ENCODE data around the gene UBTD1.

UBTD1 gene

GRCh38 chr10:97589479-97589878 lies 90.8 kb downstream of the UBTD1 start, which contains the start of gene C10orf62:
Gene C10orf62, plus strand, starts transcription at chr10:97589721. Its CDS starts 177 bp downstream, at chr10:97589898.
- no peak for TF ChIP-seq CTCF (IDR thresholded peaks at IDR 0.05; ENCODE audit: insufficient read depth, low read length, poor library complexity, severe bottlenecking)
- TF ChIP-seq EZH2phosphoT487 (conservative IDR thresholded peaks at IDR 0.05; ENCODE audit: low read length), result no peak
- H3K27ac ChIP-seq (ENCODE audit: low read depth, low read length), result no peak within 1 kb of the TSS
- no peaks in the 10 kb centered on the region for H3K9me2 ChIP-seq (replicated peaks; ENCODE audit: insufficient read depth, low read length)
- no peak within 1 kb of the TSS for H2AFZ ChIP-seq (ENCODE audit: low read depth, low read length, severe bottlenecking)
- no peaks in the 10 kb centered on the region for H3K9me3 ChIP-seq (ENCODE audit: insufficient read depth, low read length)
- H4K20me1 ChIP-seq (ENCODE audit: low read depth, low read length), result no peaks in the 10 kb centered on the region
- no peaks in the 10 kb centered on the region for H3K36me3 ChIP-seq (ENCODE audit: low read length)
- H3K4me2 ChIP-seq (ENCODE audit: low read depth, low read length, poor library complexity, severe bottlenecking), result no peak within 1 kb of the TSS
- no peaks in the 10 kb centered on the region for H3K27me3 ChIP-seq (ENCODE audit: low read length)
- no peaks in the 10 kb centered on the region for H3K79me2 ChIP-seq (ENCODE audit: insufficient read depth, low read length)
- H3K4me3 ChIP-seq (ENCODE audit: insufficient read depth, low read length, poor library complexity, severe bottlenecking), result no peak within 1 kb of the TSS
- no peaks in the 10 kb centered on the region for H3F3A ChIP-seq (ENCODE audit: insufficient read depth)
- H3K9ac ChIP-seq (ENCODE audit: low read length), result no peak within 1 kb of the TSS

GRCh38 chr10:97590082-97590747 lies 91.5 kb downstream of the UBTD1 start:
- Histone ChIP-seq H2AFZ (ENCODE audit: low read depth, low read length, severe bottlenecking) (no peak overlapping the region), H3K4me3 (ENCODE audit: insufficient read depth, low read length, poor library complexity, severe bottlenecking) (no peak overlapping the region), H3K9ac (ENCODE audit: low read length) (no peak overlapping the region), H3F3A (ENCODE audit: insufficient read depth) (no peaks in the 10 kb centered on the region), H3K36me3 (ENCODE audit: low read length) (no peaks in the 10 kb centered on the region), H3K79me2 (ENCODE audit: insufficient read depth, low read length) (no peaks in the 10 kb centered on the region), H3K27ac (ENCODE audit: low read depth, low read length) (no peak overlapping the region), H3K9me3 (ENCODE audit: insufficient read depth, low read length) (no peaks in the 10 kb centered on the region), H3K4me2 (ENCODE audit: low read depth, low read length, poor library complexity, severe bottlenecking) (no peak overlapping the region), H4K20me1 (ENCODE audit: low read depth, low read length) (no peaks in the 10 kb centered on the region), H3K9me2 (replicated peaks; ENCODE audit: insufficient read depth, low read length) (no peaks in the 10 kb centered on the region), H3K27me3 (ENCODE audit: low read length) (no peaks in the 10 kb centered on the region)
- no peak for TF ChIP-seq CTCF (IDR thresholded peaks at IDR 0.05; ENCODE audit: insufficient read depth, low read length, poor library complexity, severe bottlenecking)
- TF ChIP-seq EZH2phosphoT487 (conservative IDR thresholded peaks at IDR 0.05; ENCODE audit: low read length), result no peak

- H3F3A ChIP-seq (ENCODE audit: insufficient read depth), result no peaks in the 10 kb centered on the region
- no peaks in the 10 kb centered on the region for H3K27me3 ChIP-seq (ENCODE audit: low read length)
- no peaks in the 10 kb centered on the region for H3K79me2 ChIP-seq (ENCODE audit: insufficient read depth, low read length)
- H2AFZ ChIP-seq (ENCODE audit: low read depth, low read length, severe bottlenecking), result no peak overlapping the region
- TF ChIP-seq CTCF (IDR thresholded peaks at IDR 0.05; ENCODE audit: insufficient read depth, low read length, poor library complexity, severe bottlenecking), result no peak
- no peak for TF ChIP-seq EZH2phosphoT487 (conservative IDR thresholded peaks at IDR 0.05; ENCODE audit: low read length)
- H3K4me3 ChIP-seq (ENCODE audit: insufficient read depth, low read length, poor library complexity, severe bottlenecking), result no peak overlapping the region
- H3K9ac ChIP-seq (ENCODE audit: low read length), result no peak overlapping the region
- H3K9me3 ChIP-seq (ENCODE audit: insufficient read depth, low read length), result no peaks in the 10 kb centered on the region
- H3K4me2 ChIP-seq (ENCODE audit: low read depth, low read length, poor library complexity, severe bottlenecking), result no peak overlapping the region
- H3K27ac ChIP-seq (ENCODE audit: low read depth, low read length), result no peak overlapping the region
- H3K36me3 ChIP-seq (ENCODE audit: low read length), result no peaks in the 10 kb centered on the region
- H4K20me1 ChIP-seq (ENCODE audit: low read depth, low read length), result no peaks in the 10 kb centered on the region
- no peaks in the 10 kb centered on the region for H3K9me2 ChIP-seq (replicated peaks; ENCODE audit: insufficient read depth, low read length)
Measured at GRCh38 chr10:97590748-97591495, 92.2 kb downstream of the UBTD1 start.

Data from SU-DHL-6 (cell line).